Epidermal melanocyte (primary cell): ENCODE measurements around the gene PIGR.

Experiments
- DNase-seq: peaks from one replicate; pipeline ENCODE4 v3.0.0; 2011; ENCODE audit warnings: low spot score; ENCODE audit not compliant: insufficient read length

PIGR gene

DNA sequence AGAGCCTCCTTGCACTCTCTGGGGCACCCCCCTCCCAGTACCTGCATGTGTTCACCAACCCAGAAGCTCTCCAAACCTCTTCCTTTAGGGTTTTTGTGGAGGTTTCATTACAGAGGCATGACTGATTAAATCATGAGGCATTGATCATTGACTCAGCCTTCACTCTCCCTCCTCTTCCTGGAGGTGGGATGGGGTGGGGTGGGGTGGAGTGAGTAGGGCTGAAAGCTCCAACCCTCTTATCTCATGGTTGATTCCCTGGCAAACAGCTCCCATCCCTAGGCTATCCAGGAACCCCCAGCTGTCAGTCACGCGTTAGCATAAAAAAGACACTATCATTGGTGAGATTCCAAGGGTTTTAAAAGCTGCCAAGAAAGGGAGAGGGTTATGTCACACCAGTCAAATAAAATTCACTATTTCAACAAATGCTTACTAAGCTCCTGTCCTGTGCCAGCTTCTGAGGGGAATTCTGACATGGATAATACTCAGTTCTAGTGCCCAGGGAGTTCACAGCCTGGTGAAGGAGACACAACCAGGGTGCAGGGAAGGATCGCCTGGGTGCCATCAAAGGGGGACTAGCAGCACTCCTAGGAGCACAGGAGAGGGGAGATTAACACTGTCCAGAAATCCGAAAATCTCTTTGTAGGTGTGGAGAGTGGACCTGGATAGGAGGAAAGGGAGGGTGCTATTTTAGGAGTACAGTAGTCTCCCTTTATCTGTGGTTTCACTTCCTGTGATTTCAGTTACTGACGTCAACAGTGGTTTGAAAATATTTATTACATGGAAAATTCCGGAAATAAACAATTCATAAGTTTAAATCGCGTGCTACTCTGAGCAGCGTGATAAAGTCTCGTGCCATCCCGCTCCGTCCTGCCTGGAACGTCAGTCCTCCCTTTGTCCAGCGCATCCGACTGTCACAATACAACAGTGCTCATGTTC, 55.9 kb downstream of the PIGR start:
- peak; percentile 62 for DNase-seq

DNA sequence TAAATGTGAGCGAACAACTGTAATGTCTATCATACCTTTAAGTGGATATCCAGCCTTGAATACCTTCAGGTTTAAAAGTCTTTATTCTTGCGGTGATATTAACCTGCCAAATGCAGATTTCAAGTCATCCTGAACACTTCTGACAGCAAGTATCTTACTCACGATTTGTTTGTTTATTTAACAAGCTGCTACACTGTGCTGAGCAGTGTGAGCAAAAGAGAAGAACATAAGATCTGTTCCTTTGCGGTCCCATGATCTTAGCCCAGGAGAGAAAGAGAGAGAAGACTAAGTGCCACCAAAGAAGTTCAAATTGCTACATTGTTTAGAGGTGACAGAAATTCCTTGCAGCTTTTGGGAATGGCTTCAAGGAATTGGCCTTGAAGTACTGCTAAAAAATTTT, 58.6 kb downstream of the PIGR start:
- DNase-seq, result no peak

DNA sequence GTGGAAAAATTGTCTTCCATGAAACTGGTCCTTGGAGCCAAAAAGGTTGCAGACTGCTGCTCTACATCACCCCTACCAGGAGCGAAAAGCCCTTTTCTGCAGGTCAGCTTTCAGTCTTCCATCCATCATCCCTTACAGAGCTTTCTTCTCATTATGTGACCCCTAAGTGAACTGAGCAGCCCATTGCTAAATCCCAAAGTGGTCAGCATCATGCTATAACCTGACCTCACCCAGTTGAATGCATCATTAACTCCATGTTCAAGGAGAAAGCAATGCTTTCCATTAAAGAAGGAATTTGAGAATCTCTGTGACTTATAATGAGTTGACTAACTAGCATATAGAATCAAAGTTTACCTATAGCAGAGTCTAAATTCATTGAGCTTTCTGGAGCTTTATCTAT, 59.4 kb downstream of the PIGR start:
- no peak for DNase-seq

DNA sequence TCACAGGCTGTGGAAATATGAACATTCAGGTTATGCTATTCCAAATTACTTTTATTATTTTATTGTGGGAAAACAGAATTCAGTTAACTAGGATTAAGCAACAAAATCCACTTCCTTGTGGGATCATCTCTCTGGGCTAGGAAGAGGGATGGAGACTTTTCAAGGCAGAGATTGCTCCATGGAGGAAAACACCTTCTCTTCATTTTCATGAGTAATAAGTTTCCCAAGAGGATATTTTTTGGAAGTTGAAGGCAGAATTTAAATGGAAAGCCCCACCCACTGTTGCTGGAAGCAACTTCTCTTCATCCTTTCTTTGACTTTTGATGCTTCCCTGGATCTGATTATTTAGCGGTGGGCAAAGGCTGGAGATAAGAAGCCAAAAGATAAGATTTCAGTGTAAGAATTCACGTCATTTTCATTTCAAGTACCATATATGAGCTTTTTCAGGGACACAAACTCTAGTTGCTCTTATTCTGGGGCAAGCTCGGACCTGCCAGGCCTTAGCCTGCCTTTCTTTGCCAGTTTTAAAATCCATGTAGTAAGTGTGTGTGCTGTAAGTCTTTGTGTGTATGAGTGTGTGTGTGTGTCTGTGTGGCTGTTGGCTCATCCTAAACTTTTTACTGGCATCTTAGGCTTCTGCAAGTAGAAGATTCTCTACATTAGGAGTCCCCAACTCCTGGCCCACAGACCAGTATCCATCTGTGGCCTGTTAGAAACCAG, 60.8 kb downstream of the PIGR start:
- DNase-seq, result no peak

DNA sequence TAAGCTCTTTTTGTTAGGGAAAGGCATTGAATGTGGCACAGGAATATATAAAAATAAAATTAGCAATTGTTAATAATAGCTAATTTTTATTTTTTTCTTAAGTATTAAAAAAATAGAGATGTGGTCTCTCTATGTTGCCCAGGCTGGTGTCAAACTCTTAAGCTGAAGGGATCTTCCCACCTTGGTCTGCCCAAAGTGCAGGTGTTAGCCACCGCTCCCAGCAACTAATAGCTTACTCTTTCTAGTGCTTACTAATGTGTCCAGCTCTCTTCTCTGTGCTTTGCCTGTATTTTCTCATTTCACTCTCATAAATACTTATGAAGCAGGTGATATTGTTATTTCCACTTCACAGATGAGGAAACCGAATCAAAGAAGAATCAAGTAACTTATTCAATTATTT, 62.4 kb downstream of the PIGR start:
- DNase-seq, result no peak

DNA sequence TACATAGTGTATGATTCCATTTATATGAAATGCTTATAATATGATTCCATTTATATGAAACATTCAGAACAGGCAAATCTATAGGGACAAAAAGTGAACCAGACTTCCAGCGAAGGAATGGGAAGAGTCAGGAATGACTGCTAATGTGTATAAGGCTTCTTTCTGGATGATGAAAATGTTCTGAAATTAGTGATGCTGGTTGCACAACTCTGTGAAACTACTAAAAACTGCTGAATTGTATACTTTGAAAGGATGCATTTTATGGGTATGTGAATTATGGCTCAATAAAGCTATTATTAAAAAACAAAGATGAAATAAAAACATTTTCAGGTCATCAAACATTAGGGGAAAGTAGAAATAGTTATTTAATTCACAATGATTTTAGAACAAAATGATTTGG, 63.1 kb downstream of the PIGR start:
- no peak for DNase-seq

DNA sequence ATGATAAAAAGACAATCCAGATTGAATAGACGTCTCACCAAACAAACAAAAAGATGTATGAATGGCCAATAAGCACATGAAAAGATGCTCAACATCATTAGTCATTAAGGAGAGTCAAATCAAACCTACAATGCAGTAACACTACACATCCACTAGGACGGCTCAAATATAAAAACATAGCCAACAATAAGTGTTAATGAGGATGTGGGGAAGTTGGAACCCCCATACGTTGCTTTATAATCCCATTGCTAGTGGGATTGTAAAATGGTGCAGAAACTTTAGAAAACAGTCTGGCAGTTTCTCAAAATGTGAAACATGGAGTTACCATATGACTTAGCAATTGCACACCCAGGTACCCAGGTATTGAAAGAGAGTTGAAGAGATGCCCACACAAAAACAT, 63.7 kb downstream of the PIGR start:
- no peak for DNase-seq

DNA sequence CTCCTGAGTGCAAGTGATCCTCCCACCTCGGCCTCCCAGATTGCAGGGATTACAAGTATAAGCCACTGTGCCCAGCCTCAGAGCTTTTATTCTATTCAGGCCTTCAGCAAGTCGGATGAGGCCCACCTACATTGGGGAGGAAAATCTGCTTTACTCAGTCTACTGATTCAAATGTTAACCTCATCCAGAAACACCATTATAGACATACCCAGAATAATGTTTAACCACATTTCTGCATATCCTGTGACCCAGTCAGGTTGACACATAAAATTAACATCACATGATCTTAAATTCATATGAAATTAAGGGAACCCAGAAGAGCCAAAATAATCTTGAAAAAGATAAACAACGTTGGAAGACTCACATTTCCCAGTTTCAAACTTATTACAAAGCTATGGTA, 66.0 kb downstream of the PIGR start:
- no peak for DNase-seq
